DOHH2 (cell line): ENCODE results near the gene ARPC1B.

ENCODE experiments used
- H3F3A ChIP-seq: fragments of 200-600 bp; sonication (generic), shearing (Covaris generic); 2 replicates; pipeline ENCODE4 v1.6.0; 2016; ENCODE audit warnings: antibody characterized with exemption, mild to moderate bottlenecking; ENCODE audit not compliant: control insufficient read depth, insufficient read depth
- H3K27ac ChIP-seq: fragments of 200-600 bp; sonication (generic); 2 replicates; pipeline ENCODE4 v1.5.1; 2014; ENCODE audit warnings: low read depth, mild to moderate bottlenecking, low read length, moderate library complexity
- H3K27me3 ChIP-seq: fragments of 200-600 bp; sonication (generic); 2 replicates; pipeline ENCODE4 v1.6.1; 2014; ENCODE audit warnings: mild to moderate bottlenecking, low read length, mixed read lengths; ENCODE audit not compliant: control insufficient read depth
- H3K36me3 ChIP-seq: fragments of 200-600 bp; sonication (generic); 2 replicates; pipeline ENCODE4 v1.6.1; 2014; ENCODE audit warnings: mild to moderate bottlenecking, low read length, moderate library complexity, mixed read lengths; ENCODE audit not compliant: control insufficient read depth
- H3K4me1 ChIP-seq: fragments of 200-600 bp; sonication (generic); 2 replicates; pipeline ENCODE4 v1.6.1; 2014; ENCODE audit warnings: mild to moderate bottlenecking, low read length, mixed read lengths; ENCODE audit not compliant: control insufficient read depth
- H3K4me2 ChIP-seq: fragments of 200-600 bp; sonication (generic); 2 replicates; pipeline ENCODE4 v1.6.0; 2014; ENCODE audit warnings: mild to moderate bottlenecking, low read length, moderate library complexity
- H3K4me3 ChIP-seq: fragments of 200-600 bp; sonication (generic); 2 replicates; pipeline ENCODE4 v1.5.1; 2014; ENCODE audit warnings: mild to moderate bottlenecking, low read length, mixed read lengths
- H3K79me2 ChIP-seq: fragments of 200-600 bp; sonication (generic); 2 replicates; pipeline ENCODE4 v1.6.1; 2014; ENCODE audit warnings: mild to moderate bottlenecking, low read length, mixed read lengths; ENCODE audit not compliant: control insufficient read depth
- H3K9me2 ChIP-seq: fragments of 200-600 bp; sonication (generic); replicated peaks from 2 replicates; pipeline ENCODE4 v1.6.1; 2014; ENCODE audit warnings: mild to moderate bottlenecking, low read length, mixed read lengths; ENCODE audit not compliant: control insufficient read depth
- H3K9me3 ChIP-seq: fragments of 200-600 bp; sonication (generic); 2 replicates; pipeline ENCODE4 v1.6.1; 2014; ENCODE audit warnings: antibody characterized with exemption, low read length, mixed read lengths; ENCODE audit not compliant: control insufficient read depth, insufficient read depth
- H4K20me1 ChIP-seq: fragments of 200-600 bp; sonication (generic); 2 replicates; pipeline ENCODE4 v1.6.0; 2014; ENCODE audit warnings: low read depth, mild to moderate bottlenecking, antibody characterized with exemption, low read length, moderate library complexity; ENCODE audit not compliant: control insufficient read depth, insufficient read depth
- CTCF ChIP-seq: fragments of 200-600 bp; sonication (generic); IDR thresholded peaks from one replicate; pipeline ENCODE4 v1.5.1; 2014; ENCODE audit warnings: antibody characterized with exemption, mild to moderate bottlenecking, low read depth, low read length; ENCODE audit not compliant: poor library complexity, severe bottlenecking
- EZH2phosphoT487 ChIP-seq: fragments of 200-600 bp; sonication (generic); IDR thresholded peaks from 2 replicates; pipeline ENCODE4 v1.6.1; 2017; ENCODE audit warnings: borderline replicate concordance, mild to moderate bottlenecking, antibody characterized with exemption, low read length, moderate library complexity, mixed read lengths

Gene ARPC1B

GRCh38 chr7:99437946-99438572, 63.5 kb downstream of the ARPC1B start:
- Histone ChIP-seq H3K4me2 (peak overlapping the region; percentile 92), H3K4me3 (peak overlapping the region; percentile 91), H3K27ac (peak overlapping the region; percentile 58), H4K20me1 (peaks cover 14% of the 10 kb centered on the region), H3K9me2 (no peaks in the 10 kb centered on the region), H3K27me3 (no peaks in the 10 kb centered on the region), H3F3A (no peaks in the 10 kb centered on the region), H3K9me3 (no peaks in the 10 kb centered on the region), H3K36me3 (peaks cover 66% of the 10 kb centered on the region), H3K79me2 (peaks cover 75% of the 10 kb centered on the region), H3K4me1 (peaks cover 19% of the 10 kb centered on the region)
- no peak for TF ChIP-seq CTCF
- no peak for TF ChIP-seq EZH2phosphoT487

- peak within 1 kb of the TSS; percentile 91 for H3K4me3 ChIP-seq
- no peaks in the 10 kb centered on the region for H3K9me3 ChIP-seq
- H3K27me3 ChIP-seq: no peaks in the 10 kb centered on the region
- peak within 1 kb of the TSS; percentile 92 for H3K4me2 ChIP-seq
- H3K36me3 ChIP-seq: peaks cover 66% of the 10 kb centered on the region
- H3K9me2 ChIP-seq: no peaks in the 10 kb centered on the region
- peaks cover 14% of the 10 kb centered on the region for H4K20me1 ChIP-seq
- no peaks in the 10 kb centered on the region for H3F3A ChIP-seq
- no peak for TF ChIP-seq CTCF
- no peak for TF ChIP-seq EZH2phosphoT487
- H3K27ac ChIP-seq: peak within 1 kb of the TSS; percentile 58
- H3K4me1 ChIP-seq: peaks cover 22% of the 10 kb centered on the region
- H3K79me2 ChIP-seq: peaks cover 79% of the 10 kb centered on the region
Observed at GRCh38 chr7:99438573-99439480, 64.3 kb downstream of the ARPC1B start, which contains the start of the genes CPSF4 and PTCD1. Gene CPSF4 (plus strand): TSS chr7:99438943. CDS start chr7:99439083, 140 bp downstream. Gene PTCD1 (minus strand): TSS chr7:99438798. CDS start chr7:99435242, 3,556 bp downstream.

- Histone ChIP-seq H3K4me1 (peaks cover 28% of the 10 kb centered on the region), H3K79me2 (peaks cover 74% of the 10 kb centered on the region), H3K4me3 (peak overlapping the region; percentile 91), H3K27ac (no peak overlapping the region), H3K27me3 (no peaks in the 10 kb centered on the region), H3F3A (no peaks in the 10 kb centered on the region), H3K36me3 (peaks cover 65% of the 10 kb centered on the region), H4K20me1 (peaks cover 14% of the 10 kb centered on the region), H3K9me2 (no peaks in the 10 kb centered on the region), H3K9me3 (no peaks in the 10 kb centered on the region), H3K4me2 (peak overlapping the region; percentile 92)
- no peak for TF ChIP-seq EZH2phosphoT487
- TF ChIP-seq CTCF: no peak
Observed at GRCh38 chr7:99440195-99440594, 65.7 kb downstream of the ARPC1B start.
